Measurements from ENCODE around the gene STS.

The STS gene

DNA sequence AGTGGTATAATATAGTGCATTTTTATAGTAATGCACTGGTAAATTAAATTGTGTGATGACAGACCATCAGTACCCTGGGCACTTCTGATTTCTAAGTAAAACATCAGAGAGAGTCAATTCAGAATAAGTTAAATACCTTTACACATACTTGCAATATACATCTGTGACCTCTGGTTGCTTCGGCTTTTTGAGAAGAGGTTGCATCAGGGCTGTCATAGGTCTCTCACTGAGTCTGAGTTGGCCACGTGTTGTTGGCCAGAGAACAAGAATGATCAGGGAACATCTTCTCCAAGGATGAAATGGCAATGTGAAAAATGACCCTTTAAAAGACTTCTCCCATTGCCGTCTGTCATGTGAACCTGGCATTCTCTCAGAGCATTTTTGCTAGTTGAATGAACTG lies 37.3 kb downstream of the STS start:
- no peak for DNase-seq

DNA sequence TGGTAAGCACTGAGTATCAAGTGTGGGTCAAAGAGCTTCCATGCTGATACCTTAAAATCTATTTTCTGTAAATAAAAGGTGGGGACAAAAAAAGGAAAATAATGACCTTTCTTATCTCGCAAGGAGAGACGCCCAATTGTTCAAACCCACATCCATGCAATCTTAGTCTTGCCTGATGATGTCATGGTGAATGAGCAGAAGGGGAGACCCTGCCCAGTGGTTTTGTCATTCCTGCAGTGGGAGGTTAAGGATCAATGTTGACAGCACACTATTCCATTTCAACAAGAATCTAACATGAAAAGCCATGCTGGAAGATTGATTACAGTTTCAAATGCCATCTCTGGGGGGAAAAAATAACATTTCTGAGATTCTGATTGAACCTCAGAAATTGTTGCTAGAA lies 41.2 kb downstream of the STS start:
- no peak for DNase-seq

DNA sequence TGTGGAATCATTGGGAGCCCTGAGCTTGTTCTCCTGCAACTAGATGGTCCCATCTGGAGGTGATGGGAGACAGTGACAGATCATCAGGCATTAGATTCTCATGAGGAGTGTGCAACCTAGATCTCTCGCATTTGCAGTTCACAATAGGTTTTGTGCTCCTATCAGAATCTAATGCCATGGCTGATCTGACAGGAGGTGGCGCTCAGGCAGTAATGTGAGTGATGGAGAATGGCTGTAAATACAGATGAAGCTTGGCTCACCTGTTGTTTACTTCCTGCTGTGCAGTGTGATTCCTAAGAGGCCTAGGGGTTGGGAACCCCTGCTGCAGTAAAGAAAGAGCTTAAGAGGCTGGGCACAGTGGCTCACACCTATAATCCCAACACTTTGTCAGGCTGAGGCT lies 42.6 kb downstream of the STS start:
- DNase-seq = no peak

DNA sequence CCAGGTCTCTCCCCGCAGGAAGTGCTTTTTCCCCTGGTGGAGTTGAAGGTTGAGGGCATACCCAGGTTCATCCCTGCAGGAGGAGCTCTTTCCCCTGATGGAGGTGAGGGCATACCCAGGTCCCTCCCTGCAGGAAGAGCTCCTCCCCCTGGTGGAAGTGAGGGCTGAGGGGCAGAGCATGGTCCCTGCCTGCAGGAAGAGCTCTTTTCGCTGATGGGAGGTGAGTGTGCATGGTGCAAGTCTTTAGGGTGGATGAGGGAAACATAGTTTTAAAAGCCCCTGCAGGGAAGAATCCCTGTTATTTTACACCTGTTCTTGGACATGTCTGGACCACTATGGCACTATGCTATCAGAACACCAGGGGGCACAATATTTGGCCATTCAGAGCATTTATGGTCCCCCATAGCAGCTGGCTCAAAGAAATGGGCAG lies 44.2 kb downstream of the STS start:
- DNase-seq = no peak

DNA sequence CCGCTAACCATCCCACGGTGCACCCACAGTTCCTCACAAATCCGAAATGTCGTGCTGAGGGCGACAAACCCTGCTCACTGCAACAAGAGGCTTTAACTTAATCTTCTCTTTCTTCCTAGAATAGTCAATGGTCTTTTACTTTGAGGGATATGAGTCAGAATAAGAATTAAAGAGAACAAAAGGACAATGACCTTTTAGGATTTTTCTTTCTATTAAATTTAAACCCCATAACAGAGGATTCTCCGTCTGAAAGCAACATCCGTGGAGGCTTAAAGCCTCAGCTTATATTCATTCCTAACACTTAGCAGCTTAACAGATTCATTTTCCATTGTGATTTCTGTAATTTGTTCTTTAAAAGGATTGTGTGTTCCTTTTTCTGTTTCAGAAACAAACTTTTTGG lies 45.4 kb downstream of the STS start:
- no peak for DNase-seq

DNA sequence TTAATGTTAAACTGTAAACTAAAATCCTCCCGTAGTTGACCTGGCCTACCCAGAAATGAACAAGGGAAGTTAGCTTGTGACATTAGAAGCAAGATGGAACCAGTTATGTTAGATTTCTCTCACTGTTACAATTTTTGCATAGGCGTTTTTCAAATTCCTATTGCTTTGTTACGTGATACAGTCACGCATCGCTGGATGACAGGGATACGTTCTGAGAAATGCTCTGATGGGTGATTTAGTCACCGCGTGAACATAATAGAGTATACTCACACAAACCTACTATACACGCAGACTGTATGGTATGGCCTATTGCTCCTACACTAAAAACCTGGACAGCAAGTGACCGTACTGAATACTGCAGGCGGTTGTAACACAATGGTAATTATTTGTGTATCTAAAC lies 47.1 kb downstream of the STS start:
- no peak for DNase-seq

Measured in NCI-H2107 (cell line).